GM18505 (cell line): Measurements from ENCODE around the gene ZNF423.

Experiments used
- ATAC-seq: cut with Tn5 transposase; IDR thresholded peaks from one replicate; pipeline ENCODE4 v1.9.1; 2021; ENCODE audit not compliant: unreplicated experiment
- POLR2A ChIP-seq: IDR thresholded peaks from 4 replicates; pipeline ENCODE4 v1.6.1; 2011; ENCODE audit warnings: borderline replicate concordance; ENCODE audit not compliant: insufficient read depth, insufficient read length; ENCODE audit errors: extremely low read depth

The ZNF423 gene

GRCh38 chr16:49821156-49821555, 34.8 kb downstream of the ZNF423 start:
- no peak for ATAC-seq
- no peak for TF ChIP-seq POLR2A

- ATAC-seq: no peak
- TF ChIP-seq POLR2A: no peak
Observed at GRCh38 chr16:49817754-49818507, 38.0 kb downstream of the ZNF423 start.

GRCh38 chr16:49816875-49817274, 39.0 kb downstream of the ZNF423 start:
- ATAC-seq: no peak

GRCh38 chr16:49811644-49812334, 44.1 kb downstream of the ZNF423 start:
- ATAC-seq: no peak
- TF ChIP-seq POLR2A: no peak

More at GRCh38 chr16:49816875-49817274, 39.0 kb downstream of the ZNF423 start:
- no peak for TF ChIP-seq POLR2A

- TF ChIP-seq POLR2A: no peak
- ATAC-seq: no peak
Observed at GRCh38 chr16:49810831-49811230, 45.1 kb downstream of the ZNF423 start.

GRCh38 chr16:49809561-49809960, 46.4 kb downstream of the ZNF423 start:
- no peak for ATAC-seq
- TF ChIP-seq POLR2A: no peak

- TF ChIP-seq POLR2A: no peak
- no peak for ATAC-seq
Observed at GRCh38 chr16:49809062-49809461, 46.9 kb downstream of the ZNF423 start.

- ATAC-seq: no peak
Observed at GRCh38 chr16:49806446-49806845, 49.5 kb downstream of the ZNF423 start.

GRCh38 chr16:49801290-49801689, 54.6 kb downstream of the ZNF423 start:
- ATAC-seq: no peak
- no peak for TF ChIP-seq POLR2A

More at GRCh38 chr16:49806446-49806845, 49.5 kb downstream of the ZNF423 start:
- TF ChIP-seq POLR2A: no peak

- peak; percentile 55 for ATAC-seq
- no peak for TF ChIP-seq POLR2A
Observed at GRCh38 chr16:49800876-49801275, 55.0 kb downstream of the ZNF423 start.

- TF ChIP-seq POLR2A: no peak
Observed at GRCh38 chr16:49800441-49800840, 55.5 kb downstream of the ZNF423 start.

GRCh38 chr16:49799172-49799571, 56.7 kb downstream of the ZNF423 start:
- ATAC-seq: no peak
- TF ChIP-seq POLR2A: no peak

More at GRCh38 chr16:49800441-49800840, 55.5 kb downstream of the ZNF423 start:
- ATAC-seq: no peak

- no peak for ATAC-seq
- TF ChIP-seq POLR2A: no peak
Observed at GRCh38 chr16:49795513-49795912, 60.4 kb downstream of the ZNF423 start.

- ATAC-seq: no peak
- no peak for TF ChIP-seq POLR2A
Observed at GRCh38 chr16:49793244-49793643, 62.7 kb downstream of the ZNF423 start.

- no peak for ATAC-seq
Observed at GRCh38 chr16:49789616-49790015, 66.3 kb downstream of the ZNF423 start.

GRCh38 chr16:49788986-49789385, 66.9 kb downstream of the ZNF423 start:
- no peak for ATAC-seq
- TF ChIP-seq POLR2A: no peak

More at GRCh38 chr16:49789616-49790015, 66.3 kb downstream of the ZNF423 start:
- TF ChIP-seq POLR2A: no peak
